ENCODE data around the gene SETD3.

- TF ChIP-seq POLR2A (IDR thresholded peaks at IDR 0.05; ENCODE audit: control extremely low read depth in 1 of 2, low read depth in 2 of 2, low read length in 2 of 2): no peak
- no peak for TF ChIP-seq BACH1 (IDR thresholded peaks at IDR 0.05; ENCODE audit: low read length)
- TF ChIP-seq, protein P1, sequence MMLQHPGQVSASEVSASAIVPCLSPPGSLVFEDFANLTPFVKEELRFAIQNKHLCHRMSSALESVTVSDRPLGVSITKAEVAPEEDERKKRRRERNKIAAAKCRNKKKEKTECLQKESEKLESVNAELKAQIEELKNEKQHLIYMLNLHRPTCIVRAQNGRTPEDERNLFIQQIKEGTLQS (IDR thresholded peaks at IDR 0.05; ENCODE audit: insufficient read depth, low read depth, low read length): no peak
- no peak for TF ChIP-seq ASH2L (IDR thresholded peaks at IDR 0.05; ENCODE audit: low read length)
- TF ChIP-seq ZNF274 (IDR thresholded peaks at IDR 0.05; ENCODE audit: borderline replicate concordance, extremely low read depth, low read length): no peak
Observed at GRCh38 chr14:99359906-99360305, 120.8 kb downstream of the SETD3 start.

All from H1 (cell line).